HG02938 (cell line): ENCODE data around the gene NNT.

Experiments used
- ATAC-seq: cut with Tn5 transposase; IDR thresholded peaks from one replicate; pipeline ENCODE4 v1.9.1; 2021; ENCODE audit warnings: mild to moderate bottlenecking, moderate library complexity; ENCODE audit not compliant: unreplicated experiment

Gene NNT

GRCh38 chr5:43622074-43622473 is 19.1 kb downstream of the NNT start:
- ATAC-seq = no peak

GRCh38 chr5:43623048-43623680 is 20.2 kb downstream of the NNT start:
- no peak for ATAC-seq

- no peak for ATAC-seq
These were observed 24.0 kb downstream of the NNT start for GRCh38 chr5:43627028-43627427.

GRCh38 chr5:43631182-43631910 is 28.4 kb downstream of the NNT start:
- peak; percentile 94 for ATAC-seq

- ATAC-seq = no peak
These were observed 31.6 kb downstream of the NNT start for GRCh38 chr5:43634621-43635020.

GRCh38 chr5:43635374-43635773 is 32.4 kb downstream of the NNT start:
- ATAC-seq = no peak

GRCh38 chr5:43636076-43636475 is 33.1 kb downstream of the NNT start:
- no peak for ATAC-seq

- no peak for ATAC-seq
These were observed 34.4 kb downstream of the NNT start for GRCh38 chr5:43637416-43637815.

GRCh38 chr5:43638107-43638506 is 35.1 kb downstream of the NNT start:
- ATAC-seq = no peak

GRCh38 chr5:43638546-43638945 is 35.6 kb downstream of the NNT start:
- ATAC-seq = no peak

- no peak for ATAC-seq
These were observed 36.6 kb downstream of the NNT start for GRCh38 chr5:43639566-43639965.

GRCh38 chr5:43642428-43642827 is 39.4 kb downstream of the NNT start:
- no peak for ATAC-seq

GRCh38 chr5:43643327-43643726 is 40.3 kb downstream of the NNT start:
- ATAC-seq = no peak

- no peak for ATAC-seq
These were observed 40.8 kb downstream of the NNT start for GRCh38 chr5:43643750-43644149.

GRCh38 chr5:43646992-43647391 is 44.0 kb downstream of the NNT start:
- ATAC-seq = no peak

- ATAC-seq = no peak
These were observed 44.8 kb downstream of the NNT start for GRCh38 chr5:43647789-43648188.

GRCh38 chr5:43648499-43649124 is 45.6 kb downstream of the NNT start:
- ATAC-seq = no peak

- ATAC-seq = no peak
These were observed 46.3 kb downstream of the NNT start for GRCh38 chr5:43649256-43649655.

GRCh38 chr5:43652537-43653302 is 49.7 kb downstream of the NNT start:
- no peak for ATAC-seq

- ATAC-seq = no peak
These were observed 55.5 kb downstream of the NNT start for GRCh38 chr5:43658509-43658908.

- no peak for ATAC-seq
These were observed 56.1 kb downstream of the NNT start for GRCh38 chr5:43659075-43659474.
